Esophagus muscularis mucosa (tissue), 3 donors: ENCODE measurements around the gene RGS19.

Source experiments
- POLR2A ChIP-seq: fragments of 450-650 bp; IDR thresholded peaks from one replicate; pipeline ENCODE4 v1.6.1; 2017; ENCODE audit warnings: antibody characterized with exemption, moderate library complexity, mild to moderate bottlenecking, low read depth
- POLR2AphosphoS5 ChIP-seq, 2 donors: sonication (generic); formaldehyde crosslinking; IDR thresholded peaks; one replicate each; pipeline ENCODE4 v1.6.1; 2017; ENCODE audit warnings: antibody characterized with exemption in 2 of 2
- TF ChIP-seq, protein P1 (sequence below), 3 experiments: fragments of 200-600 bp in 2 of 3; fragments of 450-650 bp in 1 of 3; sonication (generic) in 2 of 3; IDR thresholded peaks; one replicate each; pipeline ENCODE4 v1.5.1; 2017 to 2019; ENCODE audit warnings: antibody characterized with exemption in 3 of 3, mild to moderate bottlenecking in 2 of 3, moderate library complexity in 1 of 3

DNA sequence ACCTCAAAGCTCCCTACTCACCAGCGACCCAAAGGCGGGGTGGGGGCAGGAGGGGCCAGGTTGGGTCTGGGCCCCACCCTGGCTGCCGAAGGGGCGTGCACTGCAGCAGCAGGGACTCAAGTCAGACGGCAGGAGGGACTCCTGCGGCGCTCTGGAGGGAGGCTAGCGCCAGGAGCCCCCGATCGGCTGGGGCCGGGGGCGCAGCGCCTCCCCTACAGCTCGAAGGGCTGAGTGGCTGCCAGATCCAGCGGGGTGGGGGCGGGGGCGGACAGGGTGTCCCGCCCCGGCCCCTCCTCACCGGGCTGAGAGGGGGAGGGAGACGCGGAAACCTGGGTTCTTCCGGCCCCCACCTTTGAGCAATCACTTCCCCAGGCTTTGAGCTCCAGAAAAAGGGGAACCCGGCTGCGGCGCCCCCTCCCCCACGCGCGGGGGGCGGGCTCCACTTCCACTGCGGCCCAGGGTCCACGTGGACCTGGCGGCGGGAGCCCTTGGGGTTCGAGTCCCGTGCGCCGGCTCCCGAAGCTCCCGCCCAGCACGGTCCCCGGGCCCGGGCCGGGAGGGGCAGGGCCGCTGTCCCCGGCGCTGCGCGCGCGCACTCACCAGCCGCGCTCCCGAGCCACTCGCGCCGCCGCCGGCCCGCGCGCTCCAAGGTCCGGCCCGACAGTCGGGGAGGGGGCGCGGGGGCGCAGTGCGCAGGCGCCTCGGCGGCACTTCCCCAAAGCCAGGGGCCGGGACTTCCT is at the start of gene RGS19:
- no peak for TF ChIP-seq POLR2A
- TF ChIP-seq, protein P1, sequence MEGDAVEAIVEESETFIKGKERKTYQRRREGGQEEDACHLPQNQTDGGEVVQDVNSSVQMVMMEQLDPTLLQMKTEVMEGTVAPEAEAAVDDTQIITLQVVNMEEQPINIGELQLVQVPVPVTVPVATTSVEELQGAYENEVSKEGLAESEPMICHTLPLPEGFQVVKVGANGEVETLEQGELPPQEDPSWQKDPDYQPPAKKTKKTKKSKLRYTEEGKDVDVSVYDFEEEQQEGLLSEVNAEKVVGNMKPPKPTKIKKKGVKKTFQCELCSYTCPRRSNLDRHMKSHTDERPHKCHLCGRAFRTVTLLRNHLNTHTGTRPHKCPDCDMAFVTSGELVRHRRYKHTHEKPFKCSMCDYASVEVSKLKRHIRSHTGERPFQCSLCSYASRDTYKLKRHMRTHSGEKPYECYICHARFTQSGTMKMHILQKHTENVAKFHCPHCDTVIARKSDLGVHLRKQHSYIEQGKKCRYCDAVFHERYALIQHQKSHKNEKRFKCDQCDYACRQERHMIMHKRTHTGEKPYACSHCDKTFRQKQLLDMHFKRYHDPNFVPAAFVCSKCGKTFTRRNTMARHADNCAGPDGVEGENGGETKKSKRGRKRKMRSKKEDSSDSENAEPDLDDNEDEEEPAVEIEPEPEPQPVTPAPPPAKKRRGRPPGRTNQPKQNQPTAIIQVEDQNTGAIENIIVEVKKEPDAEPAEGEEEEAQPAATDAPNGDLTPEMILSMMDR (IDR thresholded peaks at IDR 0.05) = peak in 1 of 3 experiments; percentile 13
- TF ChIP-seq POLR2AphosphoS5 (IDR thresholded peaks at IDR 0.05) = no peak
